ENCODE results near the gene DDAH2. TPM values are rescaled to one million over a fixed set of nuclear protein-coding genes. Genes with fewer than 3 reads are reported as not detected.

Gene DDAH2
- total RNA-seq, 4 donors from 2014 or later = 78.1 to 119 (median 100) TPM

DNA sequence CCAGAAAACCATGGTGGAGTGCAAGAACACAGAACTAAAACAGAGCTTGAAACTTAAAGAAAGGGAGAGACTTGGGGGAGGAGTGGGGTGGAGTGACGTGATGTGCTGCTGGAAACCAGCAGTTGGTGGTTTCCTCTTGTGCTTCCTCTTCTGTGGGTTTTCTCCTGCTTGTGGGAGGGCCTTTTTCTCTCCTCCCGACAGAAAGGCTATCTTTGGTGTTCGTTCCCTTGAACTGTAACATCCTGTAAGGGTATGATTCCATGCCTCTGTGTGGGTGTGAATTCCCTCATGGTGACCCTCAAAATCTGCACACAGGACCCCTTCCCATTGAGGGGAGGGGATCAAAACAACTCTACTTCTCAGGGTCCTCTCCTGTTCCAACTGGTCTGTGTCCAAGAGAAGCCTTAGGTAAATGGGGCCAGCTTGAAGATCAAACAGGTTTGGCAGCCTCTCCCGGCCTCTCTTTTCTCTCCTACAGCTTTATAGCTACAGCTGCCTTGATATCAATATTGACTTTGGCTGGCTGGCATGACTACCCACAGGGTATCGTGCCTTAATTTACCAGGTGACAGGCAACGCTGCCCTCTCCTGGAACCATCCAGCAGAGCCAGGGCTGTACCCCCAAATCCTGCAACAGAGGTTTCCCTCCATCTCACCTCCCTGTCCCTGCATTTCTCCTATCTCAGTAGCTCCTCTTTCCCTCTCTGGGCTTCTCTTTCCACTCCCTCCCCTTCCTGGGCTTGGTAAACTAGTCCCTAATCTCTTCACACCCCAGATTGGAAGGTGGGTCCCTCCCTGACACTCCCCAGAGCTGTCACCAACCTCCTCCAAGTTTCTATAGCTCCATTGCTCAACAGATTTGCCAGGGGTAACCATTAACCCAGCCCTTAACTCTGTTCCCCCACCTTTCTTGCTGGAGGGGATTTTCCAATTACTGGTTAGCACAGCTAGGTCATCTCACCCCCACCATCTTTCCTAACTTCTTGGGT is 9.2 kb upstream of the DDAH2 start:
- 23% methylated on average over 6 of the region's 6 CpGs for WGBS
- TF ChIP-seq POLR2AphosphoS5 (IDR thresholded peaks at IDR 0.05) = peak; percentile 44 to 64
- no peak for TF ChIP-seq POLR2A (IDR thresholded peaks at IDR 0.05; ENCODE audit: low read depth)
- Histone ChIP-seq H3K27me3 (no peaks in the 10 kb centered on the region), H3K9me3 (no peaks in the 10 kb centered on the region), H3K27ac (replicated peaks in 1 of 4) (peak overlapping the region; percentile 86 to 93 (median 90)), H3K4me3 (no peak overlapping the region), H3K36me3 (peaks cover 8 to 19% (median 9%) of the 10 kb centered on the region in 4 donors), H3K4me1 (peaks cover 43 to 62% (median 58%) of the 10 kb centered on the region in 4 donors)
- intact Hi-C loops (cut with DNase I) = loop anchor here (5.0 kb wide), 1 partner anchor 59 kb away; the partner anchor contains the start of gene VARS1
- DNase-seq (ENCODE audit: extremely low spot score) = no peak

DNA sequence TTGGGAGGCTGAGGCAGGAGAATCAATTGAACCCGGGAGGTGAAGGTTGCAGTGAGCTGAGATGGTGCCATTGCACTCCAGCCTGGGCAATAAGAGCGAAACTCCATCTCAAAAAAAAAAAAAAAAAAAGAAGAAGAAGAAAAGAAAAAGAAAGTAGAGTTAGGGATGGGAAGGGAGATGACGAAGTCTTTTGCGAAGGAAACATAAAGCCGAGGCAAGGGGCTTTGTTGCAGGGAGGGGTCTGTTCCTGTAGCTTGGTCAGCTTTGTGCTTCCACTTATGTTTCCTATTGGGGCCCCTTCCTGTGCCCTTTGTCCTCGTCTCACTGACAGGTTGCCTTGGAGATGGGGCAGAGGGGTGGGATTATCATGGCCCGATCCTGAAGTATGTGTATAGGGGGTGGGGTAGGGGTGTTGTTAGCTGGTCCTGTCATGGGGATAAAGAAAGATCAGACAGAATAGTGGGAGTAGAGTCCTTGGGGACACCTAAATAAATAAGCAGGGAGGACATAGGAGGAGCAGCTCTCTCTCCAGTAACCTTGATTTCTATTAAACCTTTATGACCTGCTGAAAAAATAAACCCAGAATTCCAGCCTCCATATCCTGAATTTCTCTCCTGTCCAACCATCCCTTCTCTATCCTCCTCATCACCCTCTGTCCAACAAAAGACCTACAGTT is 8.4 kb upstream of the DDAH2 start:
- no peak for DNase-seq (ENCODE audit: extremely low spot score)
- peaks cover 48 to 67% (median 61%) of the 10 kb centered on the region in 4 donors for H3K4me1 ChIP-seq
- intact Hi-C loops (cut with DNase I) = loop anchor here (5.0 kb wide), 1 partner anchor 60 kb away; the partner anchor contains the start of gene VARS1
- peaks cover 15 to 27% (median 17%) of the 10 kb centered on the region in 4 donors for H3K36me3 ChIP-seq
- no peaks in the 10 kb centered on the region for H3K27me3 ChIP-seq
- H3K9me3 ChIP-seq = no peaks in the 10 kb centered on the region
- H3K4me3 ChIP-seq = peak overlapping the region in 3 of 4 donors; percentile 1 to 81 (median 72)
- peak overlapping the region; percentile 86 to 93 (median 90) for H3K27ac ChIP-seq (replicated peaks in 1 of 4)
- 63% methylated on average over 7 of the region's 7 CpGs for WGBS
- TF ChIP-seq POLR2AphosphoS5 (IDR thresholded peaks at IDR 0.05) (no peak), EP300 (IDR thresholded peaks at IDR 0.05) (no peak), POLR2A (IDR thresholded peaks at IDR 0.05; ENCODE audit: low read depth) (no peak)
- TF ChIP-seq, protein P1, sequence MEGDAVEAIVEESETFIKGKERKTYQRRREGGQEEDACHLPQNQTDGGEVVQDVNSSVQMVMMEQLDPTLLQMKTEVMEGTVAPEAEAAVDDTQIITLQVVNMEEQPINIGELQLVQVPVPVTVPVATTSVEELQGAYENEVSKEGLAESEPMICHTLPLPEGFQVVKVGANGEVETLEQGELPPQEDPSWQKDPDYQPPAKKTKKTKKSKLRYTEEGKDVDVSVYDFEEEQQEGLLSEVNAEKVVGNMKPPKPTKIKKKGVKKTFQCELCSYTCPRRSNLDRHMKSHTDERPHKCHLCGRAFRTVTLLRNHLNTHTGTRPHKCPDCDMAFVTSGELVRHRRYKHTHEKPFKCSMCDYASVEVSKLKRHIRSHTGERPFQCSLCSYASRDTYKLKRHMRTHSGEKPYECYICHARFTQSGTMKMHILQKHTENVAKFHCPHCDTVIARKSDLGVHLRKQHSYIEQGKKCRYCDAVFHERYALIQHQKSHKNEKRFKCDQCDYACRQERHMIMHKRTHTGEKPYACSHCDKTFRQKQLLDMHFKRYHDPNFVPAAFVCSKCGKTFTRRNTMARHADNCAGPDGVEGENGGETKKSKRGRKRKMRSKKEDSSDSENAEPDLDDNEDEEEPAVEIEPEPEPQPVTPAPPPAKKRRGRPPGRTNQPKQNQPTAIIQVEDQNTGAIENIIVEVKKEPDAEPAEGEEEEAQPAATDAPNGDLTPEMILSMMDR (IDR thresholded peaks at IDR 0.05) = no peak

DNA sequence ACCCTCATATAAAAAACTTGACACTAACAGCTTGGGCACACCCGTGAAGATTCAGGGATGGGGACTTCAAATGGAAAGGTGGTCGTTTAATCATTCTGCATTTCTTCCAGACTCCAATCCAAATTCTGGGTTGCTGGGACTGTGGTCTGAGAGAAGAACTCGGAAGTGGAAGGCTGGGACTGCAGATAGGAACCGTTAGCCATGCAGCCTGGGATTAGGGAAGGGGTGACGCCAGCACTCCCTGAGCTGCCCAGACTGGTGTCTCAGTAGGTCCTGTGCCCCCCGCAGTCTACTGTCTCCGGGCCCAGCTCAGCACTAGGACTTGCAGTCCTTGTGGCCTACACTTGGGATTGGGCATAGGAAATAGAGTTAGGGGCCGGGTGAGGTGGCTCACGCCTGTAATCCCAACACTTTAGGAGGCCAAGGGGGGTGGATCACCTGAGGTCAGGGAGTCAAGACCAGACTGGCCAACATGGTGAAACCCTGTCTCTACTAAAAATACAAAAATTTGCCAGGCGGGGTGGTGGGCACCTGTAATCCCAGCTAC is 7.7 kb upstream of the DDAH2 start:
- peaks cover 21 to 27% (median 23%) of the 10 kb centered on the region in 4 donors for H3K36me3 ChIP-seq
- WGBS = 28% methylated on average over 9 of the region's 10 CpGs
- intact Hi-C loops (cut with DNase I) = loop anchor here (5.0 kb wide), 1 partner anchor 60 kb away; the partner anchor contains the start of gene VARS1
- H3K4me1 ChIP-seq = peaks cover 51 to 71% (median 62%) of the 10 kb centered on the region in 4 donors
- peak overlapping the region; percentile 68 to 84 (median 76) for H3K4me3 ChIP-seq
- H3K27me3 ChIP-seq = no peaks in the 10 kb centered on the region
- H3K9me3 ChIP-seq = no peaks in the 10 kb centered on the region
- no peak for DNase-seq (ENCODE audit: extremely low spot score)
- peak overlapping the region; percentile 86 to 93 (median 90) for H3K27ac ChIP-seq (replicated peaks in 1 of 4)
- TF ChIP-seq, protein P1 (IDR thresholded peaks at IDR 0.05) = no peak
- TF ChIP-seq POLR2AphosphoS5 (IDR thresholded peaks at IDR 0.05) (no peak), EP300 (IDR thresholded peaks at IDR 0.05) (no peak), POLR2A (IDR thresholded peaks at IDR 0.05; ENCODE audit: low read depth) (no peak)

DNA sequence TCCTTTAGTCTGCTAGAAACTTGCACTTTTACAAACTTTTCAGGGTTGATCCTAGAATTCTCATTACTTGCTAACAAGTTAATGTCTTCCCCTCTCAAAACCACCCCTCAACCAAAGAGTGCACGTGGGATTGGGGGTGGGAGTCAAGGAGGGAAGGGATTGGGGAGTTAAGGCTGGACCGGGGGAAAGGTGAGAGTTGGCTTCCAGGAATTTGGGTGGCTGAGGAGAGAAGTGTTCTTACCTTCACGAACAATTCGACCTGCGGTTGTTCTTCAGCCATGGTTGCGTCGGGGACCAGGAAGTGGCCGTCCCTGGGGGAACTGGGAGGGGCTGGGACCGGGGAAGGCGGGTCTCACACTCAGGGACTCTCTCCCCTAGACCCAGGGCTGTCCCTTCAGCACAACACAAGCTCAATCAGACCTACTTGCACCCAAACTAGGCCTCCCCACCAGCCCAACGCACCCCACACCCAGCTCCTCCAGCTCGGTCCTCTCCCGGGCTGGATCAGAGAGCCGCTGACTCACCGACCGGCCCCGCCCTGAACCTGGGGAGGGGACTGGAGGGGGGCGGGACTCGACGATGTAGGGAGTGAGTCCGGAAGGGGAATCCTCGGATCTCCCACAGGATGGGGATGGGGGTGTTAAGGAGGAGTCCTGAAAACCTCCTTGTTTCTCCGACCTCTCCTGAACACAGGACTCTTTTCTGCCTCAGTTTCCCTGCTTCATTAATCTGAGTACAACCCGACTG is 7.1 kb upstream of the DDAH2 start, which contains the start of gene CLIC1:
TSS of gene CLIC1 (minus strand) at position 510 of the 747 bp plus-strand sequence. CDS start at position 280, 230 bp downstream.
- intact Hi-C loops (cut with DNase I) = loop anchor here (5.0 kb wide), 1 partner anchor 61 kb away; the partner anchor contains the start of gene VARS1
- Histone ChIP-seq H3K4me1 (peaks cover 54 to 73% (median 64%) of the 10 kb centered on the region in 4 donors), H3K36me3 (peaks cover 28 to 32% (median 30%) of the 10 kb centered on the region in 4 donors), H3K4me3 (peak within 1 kb of the TSS; percentile 68 to 84 (median 76)), H3K9me3 (no peaks in the 10 kb centered on the region), H3K27me3 (no peaks in the 10 kb centered on the region), H3K27ac (replicated peaks in 1 of 4) (peak within 1 kb of the TSS; percentile 86 to 93 (median 90))
- TF ChIP-seq POLR2AphosphoS5 (IDR thresholded peaks at IDR 0.05) = peak; percentile 95 to 99
- peak; percentile 95 for TF ChIP-seq POLR2A (IDR thresholded peaks at IDR 0.05; ENCODE audit: low read depth)
- no peak for TF ChIP-seq EP300 (IDR thresholded peaks at IDR 0.05)
- TF ChIP-seq, protein P1 (IDR thresholded peaks at IDR 0.05) = no peak
- DNase-seq (ENCODE audit: extremely low spot score) = peak; percentile 97
- WGBS = under 1% methylated on average over 21 of the region's 24 CpGs
